ENCODE data around the gene PM20D2.

The PM20D2 gene

DNA sequence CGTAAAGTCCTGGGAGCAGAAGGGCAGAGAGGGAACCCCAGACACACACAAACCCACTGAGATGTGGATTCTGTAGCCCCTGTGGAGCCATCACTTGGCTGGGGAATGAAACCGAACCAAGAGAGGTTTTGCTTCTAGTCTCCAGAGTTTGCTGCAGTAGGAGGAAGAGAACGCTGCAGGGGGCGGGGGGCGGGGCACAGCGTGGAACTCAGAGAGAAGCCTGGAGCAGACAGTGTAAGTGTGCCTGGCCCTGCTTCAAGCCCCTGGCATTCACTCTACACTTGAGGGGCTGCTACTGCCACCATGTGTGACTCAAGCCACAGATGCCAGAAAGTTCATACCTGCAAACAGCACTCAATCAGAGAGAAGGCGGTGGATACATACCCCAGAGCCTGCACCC is 52.4 kb downstream of the PM20D2 start:
- no peaks in the 10 kb centered on the region for H3K36me3 ChIP-seq (ENCODE audit: control insufficient read depth in 5 of 5, insufficient read depth in 5 of 5, low read length in 5 of 5)
- peaks cover 3 to 19% (median 14%) of the 10 kb centered on the region in 5 donors for H3K9me3 ChIP-seq (ENCODE audit: control insufficient read depth in 5 of 5, low read length in 5 of 5)
- H3K4me3 ChIP-seq (ENCODE audit: low read depth in 1 of 5, low read length in 5 of 5), result no peak overlapping the region
- no peak overlapping the region for H3K27ac ChIP-seq (ENCODE audit: low read depth, low read length)
- H3K27me3 ChIP-seq (ENCODE audit: control insufficient read depth in 5 of 5, insufficient read depth in 4 of 5, low read length in 5 of 5), result no peaks in the 10 kb centered on the region
- no peak overlapping the region for H3K9ac ChIP-seq (ENCODE audit: low read length in 5 of 5)
- H3K4me1 ChIP-seq (ENCODE audit: control insufficient read depth in 5 of 5, insufficient read depth in 5 of 5, low read length in 5 of 5), result no peaks in the 10 kb centered on the region

DNA sequence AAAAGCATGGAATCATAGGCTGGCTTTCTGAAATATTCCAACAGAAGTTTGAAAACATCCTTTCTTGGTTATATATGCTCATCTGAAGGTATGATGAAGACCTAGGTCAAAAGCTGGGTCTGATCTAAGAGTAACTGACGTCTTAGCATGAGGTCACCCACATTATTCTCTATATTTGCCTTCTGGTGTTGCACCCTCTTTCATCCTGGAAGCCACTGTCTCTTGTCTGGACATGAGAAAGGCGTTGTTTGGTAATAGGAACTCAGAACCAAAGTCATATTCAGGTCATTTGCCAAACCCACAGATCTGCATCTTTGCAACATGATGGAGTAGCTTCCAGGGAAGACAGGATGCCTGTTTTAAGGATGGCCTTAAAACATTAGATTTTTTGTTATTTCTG is 53.7 kb downstream of the PM20D2 start:
- H3K4me1 ChIP-seq (ENCODE audit: control insufficient read depth in 5 of 5, insufficient read depth in 5 of 5, low read length in 5 of 5), result no peaks in the 10 kb centered on the region
- H3K9me3 ChIP-seq (ENCODE audit: control insufficient read depth in 5 of 5, low read length in 5 of 5), result peaks cover 3 to 12% (median 5%) of the 10 kb centered on the region in 5 donors
- no peaks in the 10 kb centered on the region for H3K27me3 ChIP-seq (ENCODE audit: control insufficient read depth in 5 of 5, insufficient read depth in 4 of 5, low read length in 5 of 5)
- H3K9ac ChIP-seq (ENCODE audit: low read length in 5 of 5), result no peak overlapping the region
- H3K4me3 ChIP-seq (ENCODE audit: low read depth in 1 of 5, low read length in 5 of 5), result no peak overlapping the region
- no peak overlapping the region for H3K27ac ChIP-seq (ENCODE audit: low read depth, low read length)
- no peaks in the 10 kb centered on the region for H3K36me3 ChIP-seq (ENCODE audit: control insufficient read depth in 5 of 5, insufficient read depth in 5 of 5, low read length in 5 of 5)

DNA sequence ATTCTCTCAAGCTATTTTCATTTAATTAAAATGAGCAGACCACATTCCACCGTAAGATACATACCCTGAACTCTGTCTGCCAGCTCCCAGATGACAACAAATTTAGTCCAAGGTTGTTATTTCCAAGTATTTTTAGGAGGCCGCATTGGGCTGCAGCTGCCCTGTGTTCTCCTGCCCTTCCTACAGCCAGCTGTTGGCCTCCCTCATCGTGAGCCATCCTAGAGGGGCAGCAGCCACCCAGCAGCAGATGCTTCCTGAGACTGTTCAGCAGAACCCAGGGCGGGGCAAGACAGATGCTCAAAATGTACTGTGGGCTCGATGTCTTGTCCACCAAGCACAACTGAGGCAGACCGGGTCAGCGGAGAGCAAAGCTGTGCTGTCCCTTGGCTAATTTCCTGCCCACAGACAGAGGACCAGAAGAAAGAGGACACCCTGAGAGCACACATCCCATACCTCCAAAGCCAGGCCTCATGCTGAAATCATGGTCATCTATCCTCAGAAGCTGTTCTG is 54.9 kb downstream of the PM20D2 start:
- Histone ChIP-seq H3K9ac (ENCODE audit: low read length in 5 of 5) (no peak overlapping the region), H3K27ac (ENCODE audit: low read depth, low read length) (no peak overlapping the region), H3K4me3 (ENCODE audit: low read depth in 1 of 5, low read length in 5 of 5) (no peak overlapping the region), H3K36me3 (ENCODE audit: control insufficient read depth in 5 of 5, insufficient read depth in 5 of 5, low read length in 5 of 5) (no peaks in the 10 kb centered on the region), H3K27me3 (ENCODE audit: control insufficient read depth in 5 of 5, insufficient read depth in 4 of 5, low read length in 5 of 5) (no peaks in the 10 kb centered on the region), H3K4me1 (ENCODE audit: control insufficient read depth in 5 of 5, insufficient read depth in 5 of 5, low read length in 5 of 5) (no peaks in the 10 kb centered on the region), H3K9me3 (ENCODE audit: control insufficient read depth in 5 of 5, low read length in 5 of 5) (peaks cover 0 to 2% (median 0%) of the 10 kb centered on the region in 5 donors)

DNA sequence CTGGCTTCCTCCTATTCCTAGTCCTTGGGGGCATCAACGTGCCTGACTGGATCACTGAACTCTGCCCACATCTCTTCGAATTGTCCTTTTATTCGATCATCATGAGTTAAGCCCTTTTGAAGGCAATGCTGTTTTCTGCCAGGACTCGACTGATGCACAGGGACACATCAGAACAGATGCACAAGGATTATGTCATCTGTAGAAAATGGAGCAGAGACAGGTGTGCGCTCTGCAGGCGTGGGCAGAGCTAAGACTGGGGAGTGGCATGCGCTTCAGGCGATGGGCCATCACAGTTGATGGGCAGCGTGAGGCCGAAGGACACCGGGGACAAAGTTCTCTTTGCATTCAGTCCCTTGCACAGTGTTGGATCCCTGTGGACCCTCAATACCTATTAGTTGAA is 58.2 kb downstream of the PM20D2 start:
- Histone ChIP-seq H3K27ac (ENCODE audit: low read depth, low read length) (no peak overlapping the region), H3K4me1 (ENCODE audit: control insufficient read depth in 5 of 5, insufficient read depth in 5 of 5, low read length in 5 of 5) (no peaks in the 10 kb centered on the region), H3K4me3 (ENCODE audit: low read depth in 1 of 5, low read length in 5 of 5) (no peak overlapping the region), H3K9me3 (ENCODE audit: control insufficient read depth in 5 of 5, low read length in 5 of 5) (no peaks in the 10 kb centered on the region), H3K36me3 (ENCODE audit: control insufficient read depth in 5 of 5, insufficient read depth in 5 of 5, low read length in 5 of 5) (no peaks in the 10 kb centered on the region), H3K27me3 (ENCODE audit: control insufficient read depth in 5 of 5, insufficient read depth in 4 of 5, low read length in 5 of 5) (no peaks in the 10 kb centered on the region), H3K9ac (ENCODE audit: low read length in 5 of 5) (no peak overlapping the region)

DNA sequence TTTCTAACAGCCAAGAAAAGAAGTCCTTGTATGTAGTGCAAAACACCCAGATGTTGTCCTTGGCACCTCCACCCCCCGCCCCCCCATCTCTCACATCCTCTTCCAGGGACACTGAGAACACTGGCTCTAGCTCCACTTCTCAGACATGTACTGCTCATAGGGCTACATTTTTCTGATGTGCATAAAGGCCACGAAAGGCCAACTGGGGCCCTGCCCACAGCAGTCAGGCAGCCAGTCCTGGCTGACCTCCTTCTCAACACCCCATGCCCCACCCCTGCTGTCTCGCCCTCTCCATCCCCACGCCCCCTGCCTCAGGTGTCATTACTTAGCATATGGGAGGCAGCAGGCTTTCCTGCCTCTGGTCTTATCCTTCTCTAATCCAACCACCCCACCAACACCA is 60.0 kb downstream of the PM20D2 start:
- Histone ChIP-seq H3K9ac (ENCODE audit: low read length in 5 of 5) (no peak overlapping the region), H3K27ac (ENCODE audit: low read depth, low read length) (no peak overlapping the region), H3K4me1 (ENCODE audit: control insufficient read depth in 5 of 5, insufficient read depth in 5 of 5, low read length in 5 of 5) (no peaks in the 10 kb centered on the region), H3K9me3 (ENCODE audit: control insufficient read depth in 5 of 5, low read length in 5 of 5) (no peaks in the 10 kb centered on the region), H3K27me3 (ENCODE audit: control insufficient read depth in 5 of 5, insufficient read depth in 4 of 5, low read length in 5 of 5) (no peaks in the 10 kb centered on the region), H3K4me3 (ENCODE audit: low read depth in 1 of 5, low read length in 5 of 5) (no peak overlapping the region), H3K36me3 (ENCODE audit: control insufficient read depth in 5 of 5, insufficient read depth in 5 of 5, low read length in 5 of 5) (no peaks in the 10 kb centered on the region)

DNA sequence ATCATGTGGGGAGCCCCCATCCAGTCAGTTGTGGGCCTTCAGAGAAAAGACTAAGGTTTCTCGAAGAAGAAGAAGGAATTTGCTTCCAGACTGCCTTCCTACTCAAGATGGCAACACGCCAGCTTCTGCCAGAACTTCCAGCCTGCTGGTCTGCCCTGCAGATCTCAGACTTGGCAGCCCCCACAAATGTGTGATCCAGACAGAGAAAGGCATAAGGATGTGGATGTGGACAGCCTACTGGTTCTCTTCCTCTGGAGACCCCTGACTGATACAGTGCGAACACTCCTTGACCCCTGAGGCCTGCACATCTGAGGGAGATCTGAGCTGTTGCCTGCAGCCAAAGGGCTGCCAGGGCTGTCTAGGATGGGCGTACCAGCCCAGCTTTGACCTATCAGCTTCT is 62.7 kb downstream of the PM20D2 start:
- H3K9me3 ChIP-seq (ENCODE audit: control insufficient read depth in 5 of 5, low read length in 5 of 5), result no peaks in the 10 kb centered on the region
- H3K4me1 ChIP-seq (ENCODE audit: control insufficient read depth in 5 of 5, insufficient read depth in 5 of 5, low read length in 5 of 5), result no peaks in the 10 kb centered on the region
- no peak overlapping the region for H3K9ac ChIP-seq (ENCODE audit: low read length in 5 of 5)
- H3K27ac ChIP-seq (ENCODE audit: low read depth, low read length), result no peak overlapping the region
- H3K27me3 ChIP-seq (ENCODE audit: control insufficient read depth in 5 of 5, insufficient read depth in 4 of 5, low read length in 5 of 5), result no peaks in the 10 kb centered on the region
- H3K36me3 ChIP-seq (ENCODE audit: control insufficient read depth in 5 of 5, insufficient read depth in 5 of 5, low read length in 5 of 5), result no peaks in the 10 kb centered on the region
- H3K4me3 ChIP-seq (ENCODE audit: low read depth in 1 of 5, low read length in 5 of 5), result no peak overlapping the region

DNA sequence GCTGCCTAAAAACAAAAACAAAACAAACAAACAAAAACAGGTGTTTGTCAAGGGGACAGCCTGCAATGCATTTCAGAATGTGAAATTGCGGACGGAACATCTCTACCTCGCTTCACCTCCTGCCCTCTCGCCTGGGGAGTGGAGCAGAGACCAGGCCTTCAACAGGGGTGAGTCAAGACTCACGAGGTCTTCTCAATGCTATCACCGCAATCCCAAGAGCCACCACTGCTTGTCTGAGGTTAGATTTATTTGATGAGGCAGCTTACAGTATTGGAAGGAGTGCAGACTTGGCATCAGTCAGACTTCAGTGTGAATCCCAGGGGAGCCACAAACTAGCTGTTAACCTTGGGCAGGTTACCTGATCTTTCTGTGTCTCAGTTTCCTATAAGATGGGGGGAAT is 63.6 kb downstream of the PM20D2 start:
- no peaks in the 10 kb centered on the region for H3K36me3 ChIP-seq (ENCODE audit: control insufficient read depth in 5 of 5, insufficient read depth in 5 of 5, low read length in 5 of 5)

DNA sequence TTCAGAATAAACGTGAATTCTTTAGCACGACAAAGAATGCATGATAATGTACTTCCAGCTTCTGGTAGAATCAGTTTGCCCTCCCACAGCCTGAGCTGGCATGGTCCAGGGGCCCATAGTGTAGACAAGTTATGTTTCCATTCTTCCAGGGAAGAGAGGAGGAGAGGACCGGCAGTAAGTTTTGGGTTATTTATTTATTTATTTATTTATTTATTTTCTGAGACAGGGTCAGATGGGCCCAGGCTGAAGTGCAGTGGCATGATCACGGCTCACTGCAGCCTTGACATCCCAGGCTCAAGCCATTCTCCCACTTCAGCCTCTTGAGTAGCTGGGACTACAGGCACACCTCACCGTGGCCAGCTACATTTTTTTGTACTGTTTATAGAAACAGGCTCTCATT is 66.6 kb downstream of the PM20D2 start:
- Histone ChIP-seq H3K27ac (ENCODE audit: low read depth, low read length) (no peak overlapping the region), H3K4me1 (ENCODE audit: control insufficient read depth in 5 of 5, insufficient read depth in 5 of 5, low read length in 5 of 5) (peaks cover 0 to 4% (median 0%) of the 10 kb centered on the region in 5 donors), H3K36me3 (ENCODE audit: control insufficient read depth in 5 of 5, insufficient read depth in 5 of 5, low read length in 5 of 5) (no peaks in the 10 kb centered on the region), H3K9ac (ENCODE audit: low read length in 5 of 5) (no peak overlapping the region), H3K9me3 (ENCODE audit: control insufficient read depth in 5 of 5, low read length in 5 of 5) (no peaks in the 10 kb centered on the region), H3K4me3 (ENCODE audit: low read depth in 1 of 5, low read length in 5 of 5) (no peak overlapping the region), H3K27me3 (ENCODE audit: control insufficient read depth in 5 of 5, insufficient read depth in 4 of 5, low read length in 5 of 5) (no peaks in the 10 kb centered on the region)

More for the DNA sequence above, 63.6 kb downstream of the PM20D2 start:
- no peaks in the 10 kb centered on the region for H3K4me1 ChIP-seq (ENCODE audit: control insufficient read depth in 5 of 5, insufficient read depth in 5 of 5, low read length in 5 of 5)
- no peak overlapping the region for H3K27ac ChIP-seq (ENCODE audit: low read depth, low read length)
- H3K9me3 ChIP-seq (ENCODE audit: control insufficient read depth in 5 of 5, low read length in 5 of 5), result no peaks in the 10 kb centered on the region
- H3K27me3 ChIP-seq (ENCODE audit: control insufficient read depth in 5 of 5, insufficient read depth in 4 of 5, low read length in 5 of 5), result no peaks in the 10 kb centered on the region
- no peak overlapping the region for H3K4me3 ChIP-seq (ENCODE audit: low read depth in 1 of 5, low read length in 5 of 5)
- H3K9ac ChIP-seq (ENCODE audit: low read length in 5 of 5), result no peak overlapping the region

DNA sequence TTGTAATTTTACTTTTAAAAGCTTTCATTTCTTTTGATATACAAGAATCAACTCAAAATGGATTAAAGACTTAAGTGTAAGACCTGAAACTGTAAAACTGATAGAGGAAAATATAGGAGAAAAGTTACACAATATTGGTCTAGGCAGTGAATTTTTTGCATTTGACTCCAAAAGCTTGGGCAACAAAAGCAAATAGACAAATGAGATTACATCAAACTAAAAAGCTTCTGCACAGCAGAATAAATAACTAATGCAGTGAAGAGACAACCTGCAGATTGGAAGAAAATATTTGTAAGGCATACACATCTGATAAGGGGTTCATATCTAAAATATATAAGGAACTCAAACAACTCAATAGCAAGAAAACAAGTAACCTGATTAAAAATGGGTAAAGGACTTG is 68.3 kb downstream of the PM20D2 start:
- Histone ChIP-seq H3K27ac (ENCODE audit: low read depth, low read length) (no peak overlapping the region), H3K4me1 (ENCODE audit: control insufficient read depth in 5 of 5, insufficient read depth in 5 of 5, low read length in 5 of 5) (peaks cover 0 to 6% (median 0%) of the 10 kb centered on the region in 5 donors), H3K9ac (ENCODE audit: low read length in 5 of 5) (no peak overlapping the region), H3K27me3 (ENCODE audit: control insufficient read depth in 5 of 5, insufficient read depth in 4 of 5, low read length in 5 of 5) (no peaks in the 10 kb centered on the region), H3K9me3 (ENCODE audit: control insufficient read depth in 5 of 5, low read length in 5 of 5) (no peaks in the 10 kb centered on the region), H3K4me3 (ENCODE audit: low read depth in 1 of 5, low read length in 5 of 5) (no peak overlapping the region), H3K36me3 (ENCODE audit: control insufficient read depth in 5 of 5, insufficient read depth in 5 of 5, low read length in 5 of 5) (no peaks in the 10 kb centered on the region)

Measured in subcutaneous abdominal adipose tissue (tissue), 5 donors.